LNCaP clone FGC (cell line): ENCODE measurements around the gene ZMYND10.

Source experiments
- DNase-seq: peaks from one replicate; pipeline ENCODE4 v3.0.0-alpha.2; 2011; ENCODE audit warnings: low read depth
- H3K4me3 ChIP-seq: 2 replicates; pipeline ENCODE4 v1.5.1; 2011; ENCODE audit warnings: mild to moderate bottlenecking, low read depth, low read length, control low read depth
- CTCF ChIP-seq: IDR thresholded peaks from 2 replicates; pipeline ENCODE4 v1.5.1; 2012; ENCODE audit warnings: mild to moderate bottlenecking; ENCODE audit not compliant: control insufficient read depth, insufficient read depth; ENCODE audit errors: extremely low read depth

Gene ZMYND10

DNA sequence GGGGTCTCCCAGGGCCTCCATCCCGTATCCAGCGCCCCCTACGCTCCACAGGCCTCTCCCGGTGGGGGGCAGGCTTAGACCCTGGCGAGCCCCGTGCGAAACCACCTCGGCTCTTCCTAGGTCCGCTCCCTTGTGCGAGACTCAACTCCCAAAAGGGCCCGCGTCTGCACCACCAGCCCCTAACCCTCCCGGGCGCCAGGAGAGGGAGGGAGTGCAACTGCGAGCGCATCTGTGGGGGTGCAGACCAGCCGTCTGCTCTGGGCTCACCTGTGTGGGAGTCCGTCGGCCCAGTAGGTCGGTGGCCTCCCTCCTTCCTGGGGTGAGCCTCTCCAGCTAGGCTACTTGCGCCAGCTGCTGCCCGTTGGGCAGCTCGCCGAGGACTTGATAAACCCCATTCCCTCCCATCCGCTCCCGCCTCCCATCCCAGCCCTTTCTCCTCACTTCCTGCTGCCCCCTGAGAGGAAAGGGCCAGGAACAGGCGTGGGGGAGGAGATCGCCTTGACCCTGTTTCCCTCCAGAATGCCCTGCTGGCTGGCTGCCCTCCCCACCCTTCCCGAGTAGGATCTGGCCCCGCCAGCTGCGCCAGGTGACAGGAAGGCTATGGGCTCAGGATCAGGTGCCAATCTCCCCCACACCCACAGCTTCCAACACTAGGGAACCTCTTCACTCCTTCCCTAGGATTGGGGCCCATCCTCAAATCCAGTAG, 23.0 kb downstream of the ZMYND10 start, which contains the start of gene HYAL2:
Gene HYAL2 (minus strand): TSS at position 360 of the 706 bp plus-strand sequence. CDS start 2,256 bp downstream, outside the sequence.
- no peak for DNase-seq
- no peak for TF ChIP-seq CTCF
- H3K4me3 ChIP-seq: peak within 1 kb of the TSS; percentile 95

DNA sequence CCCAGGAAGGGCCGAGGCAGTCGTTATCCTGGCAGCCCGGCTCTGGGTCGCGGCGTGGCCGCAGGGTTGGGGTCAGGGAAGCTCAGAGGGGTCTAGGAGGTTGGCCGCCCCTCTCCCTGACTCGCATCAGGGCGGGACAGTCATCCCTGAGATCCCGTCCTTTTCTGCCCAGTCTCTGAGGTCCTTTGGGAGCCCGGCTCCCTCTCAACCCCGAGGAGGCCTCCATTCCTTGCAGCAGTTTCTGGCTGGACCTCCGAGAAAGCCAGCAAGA, 23.5 kb downstream of the ZMYND10 start:
- TF ChIP-seq CTCF: no peak
- DNase-seq: no peak
- peak overlapping the region; percentile 95 for H3K4me3 ChIP-seq

DNA sequence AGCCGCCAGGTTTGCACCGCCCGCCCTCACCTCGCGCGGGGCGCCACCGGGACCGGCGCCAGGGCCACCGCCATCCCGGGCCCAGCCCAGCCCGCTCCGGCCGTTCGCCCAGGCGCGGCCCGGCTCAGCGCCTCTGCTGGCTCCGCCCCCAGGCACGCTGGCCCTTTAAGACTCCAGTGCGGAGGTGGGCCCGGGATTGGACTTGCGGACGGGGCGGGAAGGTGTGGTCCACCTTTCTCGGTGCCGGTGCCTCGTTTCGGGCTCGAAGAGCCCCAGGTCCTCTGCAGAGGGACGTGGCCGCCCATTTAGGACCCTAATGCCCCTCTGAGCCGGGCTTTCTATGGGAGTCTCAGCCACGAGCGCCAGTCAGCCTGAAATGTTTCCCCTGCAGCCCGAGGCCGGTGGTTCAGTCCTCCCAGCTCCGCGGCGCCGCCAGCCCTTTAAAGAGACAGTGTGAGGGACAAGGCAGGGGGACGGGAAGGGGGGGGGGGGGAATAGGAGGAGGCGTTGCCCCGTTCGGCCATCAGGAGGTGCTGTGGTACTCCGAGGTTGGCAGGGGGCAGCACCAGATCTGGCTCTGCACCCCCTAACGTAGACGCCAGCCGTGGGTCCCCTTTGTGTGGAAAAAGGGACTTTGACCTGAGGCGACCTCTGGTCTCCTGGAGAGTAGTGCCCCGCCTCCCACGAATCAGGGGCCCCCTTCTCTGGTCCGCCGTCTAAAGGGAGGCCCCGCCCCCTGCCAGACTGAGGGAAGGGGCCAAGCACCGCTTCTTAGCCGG, 24.0 kb downstream of the ZMYND10 start:
- H3K4me3 ChIP-seq: peak overlapping the region; percentile 95
- TF ChIP-seq CTCF: peak; percentile 59
- DNase-seq: no peak

- H3K4me3 ChIP-seq: peak overlapping the region; percentile 95
- no peak for DNase-seq
- no peak for TF ChIP-seq CTCF
These were observed 24.6 kb downstream of the ZMYND10 start for GRCh38 chr3:50320853-50321335.

DNA sequence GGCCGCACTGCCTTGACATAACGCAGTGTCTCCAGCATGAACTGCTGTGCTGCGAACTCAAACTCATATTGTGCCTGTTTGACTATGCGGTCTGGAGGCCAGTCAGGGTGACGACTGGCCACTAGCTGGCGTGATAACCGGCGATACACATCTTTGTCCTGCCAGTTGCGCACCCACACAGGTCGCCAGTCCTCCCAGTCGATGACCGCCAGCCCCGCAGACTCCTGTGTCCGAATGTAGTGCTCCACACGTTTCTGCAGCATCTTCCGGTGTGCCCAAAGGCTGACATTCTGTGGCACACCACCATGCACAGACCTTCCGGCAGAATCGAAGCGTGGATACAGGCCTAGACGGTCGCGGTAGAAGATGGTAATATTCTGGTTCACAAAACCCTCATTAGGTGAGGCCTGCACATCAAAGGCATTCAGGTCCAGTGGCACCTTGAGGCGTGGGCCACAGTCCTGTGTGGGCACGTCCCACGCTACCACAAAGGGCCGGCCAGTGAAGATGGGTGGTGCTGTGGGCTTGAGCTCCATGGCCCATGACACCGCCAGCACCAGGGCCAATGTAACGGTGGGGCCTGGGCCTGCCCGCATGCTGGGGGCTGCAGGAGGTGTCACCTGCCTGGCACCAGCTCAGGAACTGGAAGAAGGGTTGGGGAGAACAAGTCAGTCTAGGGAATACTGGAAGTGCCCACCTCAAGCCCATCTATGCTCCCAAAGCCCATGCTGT, 25.5 kb downstream of the ZMYND10 start:
- H3K4me3 ChIP-seq: peak overlapping the region; percentile 95
- TF ChIP-seq CTCF: 0 out of 2 replicates have a peak, but pooled peaks have one; percentile 17
- DNase-seq: no peak

- DNase-seq: no peak
- no peak overlapping the region for H3K4me3 ChIP-seq
- no peak for TF ChIP-seq CTCF
These were observed 26.2 kb downstream of the ZMYND10 start for GRCh38 chr3:50319181-50319893.
